OCI-LY7 (cell line): ENCODE results near the gene TRAF3IP1. TPM values are rescaled to one million over a fixed set of nuclear protein-coding genes. Genes with fewer than 3 reads are reported as not detected.

ENCODE experiments used
- BruUV-seq: library from RNA; stranded (reverse); fragments of 400-500 nt; replicated peaks from 2 replicates; lab custom pipeline; 2021; lab: Mats Ljungman, UMichigan
- CTCF ChIA-PET: fragments of 300-600 bp; sonication (Branson Sonifier 250); formaldehyde crosslinking; loops from one replicate; lab custom pipeline; 2022; ENCODE audit warnings: antibody characterized with exemption; ENCODE audit not compliant: unreplicated experiment; lab: Charles Lee
- POLR2A ChIA-PET: fragments of 300-600 bp; sonication (Branson Sonifier 250); formaldehyde crosslinking; loops from one replicate; lab custom pipeline; 2022; ENCODE audit warnings: antibody characterized with exemption; lab: Charles Lee
- DNase-seq: peaks from one replicate; pipeline ENCODE4 v3.0.0-alpha.2; 2015; ENCODE audit warnings: low spot score
- H2AFZ ChIP-seq: fragments of 200-600 bp; sonication (generic), shearing (Covaris generic); 2 replicates; pipeline ENCODE4 v1.6.1; 2014; ENCODE audit warnings: mild to moderate bottlenecking, antibody characterized with exemption, low read length, moderate library complexity
- H3K27ac ChIP-seq: fragments of 200-600 bp; sonication (generic); 2 replicates; pipeline ENCODE4 v1.5.1; 2014; ENCODE audit warnings: mixed run types, low read depth, mild to moderate bottlenecking, moderate library complexity, low read length, inconsistent platforms; ENCODE audit not compliant: poor library complexity, severe bottlenecking
- H3K36me3 ChIP-seq: fragments of 200-600 bp; sonication (generic); 2 replicates; pipeline ENCODE4 v1.6.1; 2014; ENCODE audit warnings: mild to moderate bottlenecking, antibody characterized with exemption, low read length, moderate library complexity, mixed read lengths; ENCODE audit not compliant: insufficient read depth
- H3K4me1 ChIP-seq: fragments of 200-600 bp; sonication (generic); 2 replicates; pipeline ENCODE4 v1.5.1; 2014; ENCODE audit warnings: mild to moderate bottlenecking, low read length; ENCODE audit not compliant: insufficient read depth, poor library complexity, severe bottlenecking
- H3K4me2 ChIP-seq: fragments of 200-600 bp; sonication (generic); 2 replicates; pipeline ENCODE4 v1.6.1; 2014; ENCODE audit warnings: mild to moderate bottlenecking, low read length
- H3K4me3 ChIP-seq: fragments of 200-600 bp; sonication (generic); 2 replicates; pipeline ENCODE4 v1.5.1; 2014; ENCODE audit warnings: mild to moderate bottlenecking, low read depth, low read length; ENCODE audit not compliant: poor library complexity, severe bottlenecking
- H3K79me2 ChIP-seq: fragments of 200-600 bp; sonication (generic); 2 replicates; pipeline ENCODE4 v1.6.1; 2016; ENCODE audit warnings: low read depth, mild to moderate bottlenecking, low read length, moderate library complexity, mixed read lengths; ENCODE audit not compliant: insufficient read depth
- H3K9me2 ChIP-seq: fragments of 200-600 bp; sonication (generic); 2 replicates; pipeline ENCODE4 v1.6.1; 2016; ENCODE audit warnings: mild to moderate bottlenecking, low read length, mixed read lengths; ENCODE audit not compliant: insufficient read depth
- H3K9me3 ChIP-seq: fragments of 200-600 bp; sonication (generic); 2 replicates; pipeline ENCODE4 v1.6.1; 2014; ENCODE audit warnings: mild to moderate bottlenecking, mixed run types, low read length, mixed read lengths
- H4K20me1 ChIP-seq: fragments of 200-600 bp; sonication (generic); 2 replicates; pipeline ENCODE4 v1.6.1; 2014; ENCODE audit warnings: mild to moderate bottlenecking, antibody characterized with exemption, low read length, moderate library complexity, mixed read lengths; ENCODE audit not compliant: insufficient read depth
- CTCF ChIP-seq: fragments of 200-600 bp; sonication (generic); conservative IDR thresholded peaks from 2 replicates; pipeline ENCODE4 v1.5.1; 2014; ENCODE audit warnings: mild to moderate bottlenecking, antibody characterized with exemption, low read length, moderate library complexity, mixed read lengths
- EZH2phosphoT487 ChIP-seq: fragments of 200-600 bp; sonication (generic); IDR thresholded peaks from 2 replicates; pipeline ENCODE4 v1.6.1; 2018; ENCODE audit warnings: low read depth, borderline replicate concordance, mild to moderate bottlenecking, mixed run types, antibody characterized with exemption, low read length, moderate library complexity, mixed read lengths
- intact Hi-C: fragments of 100-400 bp; cut with micrococcal nuclease; formaldehyde crosslinking; loops from one replicate; pipeline ENCODE4 v1.10.0; 2022; ENCODE audit not compliant: unreplicated experiment
- total RNA-seq, 2 experiments: library from RNA; depleted of rRNA in 1 of 2; stranded (reverse); fragments of >200 nt in 1 of 2; shearing (Covaris generic) in 1 of 2; gene quantifications; 2 replicates each; pipeline ENCODE4 v1.2.3, GENCODE V29; 2014 to 2022

The TRAF3IP1 gene
- total RNA-seq, 2 experiments from 2014 or later: 8.2 to 13.8 TPM

- Histone ChIP-seq H3K9me3 (no peaks in the 10 kb centered on the region), H4K20me1 (no peaks in the 10 kb centered on the region), H3K4me3 (no peak overlapping the region), H3K4me2 (no peak overlapping the region), H2AFZ (no peak overlapping the region), H3K27ac (no peak overlapping the region), H3K9me2 (no peaks in the 10 kb centered on the region), H3K4me1 (no peaks in the 10 kb centered on the region), H3K36me3 (no peaks in the 10 kb centered on the region), H3K79me2 (no peaks in the 10 kb centered on the region)
- CTCF ChIA-PET: no interaction called here
- TF ChIP-seq EZH2phosphoT487 (no peak), CTCF (no peak)
- BruUV-seq: no TSS peak
- POLR2A ChIA-PET: interaction anchor here (0.6 to 1.0 kb wide), 2 partner anchors 13 to 1318 kb away, joined by 3 read pairs; no protein-coding TSS in a partner anchor
- intact Hi-C loops: no loop called here
- no peak for DNase-seq
Measured at GRCh38 chr2:238409341-238410199, 89.3 kb downstream of the TRAF3IP1 start.

- no peaks in the 10 kb centered on the region for H3K36me3 ChIP-seq
- H3K79me2 ChIP-seq: no peaks in the 10 kb centered on the region
- H3K9me3 ChIP-seq: no peaks in the 10 kb centered on the region
- no peak for DNase-seq
- H2AFZ ChIP-seq: no peak overlapping the region
- intact Hi-C loops: no loop called here
- H3K4me3 ChIP-seq: no peak overlapping the region
- TF ChIP-seq EZH2phosphoT487 (no peak), CTCF (no peak)
- no peaks in the 10 kb centered on the region for H3K9me2 ChIP-seq
- no peaks in the 10 kb centered on the region for H4K20me1 ChIP-seq
- H3K4me1 ChIP-seq: no peaks in the 10 kb centered on the region
- no peak overlapping the region for H3K4me2 ChIP-seq
- BruUV-seq: no TSS peak
- POLR2A ChIA-PET: interaction anchor here (1.0 kb wide), 1 partner anchor 15 kb away, joined by 3 read pairs; no protein-coding TSS in a partner anchor
- H3K27ac ChIP-seq: no peak overlapping the region
- CTCF ChIA-PET: no interaction called here
Measured at GRCh38 chr2:238412067-238412767, 91.9 kb downstream of the TRAF3IP1 start.
